GM12865 (cell line): ENCODE results near the gene MYO6.

ENCODE experiments used
- DNase-seq: peaks from one replicate; pipeline ENCODE4 v3.0.0; 2010; ENCODE audit warnings: low read depth
- H3K4me3 ChIP-seq: 2 replicates; pipeline ENCODE4 v1.5.1; 2011; ENCODE audit warnings: mild to moderate bottlenecking, low read depth, low read length, control low read depth
- CTCF ChIP-seq: IDR thresholded peaks from 2 replicates; pipeline ENCODE4 v1.5.1; 2011; ENCODE audit warnings: low read length, control low read depth, low read depth, inconsistent platforms; ENCODE audit not compliant: insufficient read depth; ENCODE audit errors: missing control alignments

MYO6 gene

DNA sequence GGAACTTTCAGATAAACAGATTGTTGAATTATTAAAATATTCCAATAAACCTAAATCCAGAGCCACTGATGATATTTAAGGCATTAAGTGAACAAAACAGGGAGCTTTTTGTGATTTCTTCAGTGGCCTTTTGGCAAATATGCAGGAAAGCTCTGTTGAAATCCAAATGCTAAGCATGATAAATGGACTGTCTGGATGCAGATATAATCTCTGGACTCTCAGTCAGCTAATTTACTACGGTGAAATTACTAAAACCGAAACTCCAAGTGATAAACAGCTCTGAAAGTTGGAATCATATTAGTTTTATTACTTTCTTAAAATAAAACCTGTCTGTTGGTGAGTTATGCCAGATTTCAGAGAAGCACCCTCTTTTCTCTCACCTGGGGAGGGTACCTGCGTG is 203.1 kb downstream of the MYO6 start:
- no peak for TF ChIP-seq CTCF
- no peak overlapping the region for H3K4me3 ChIP-seq
- no peak for DNase-seq

- DNase-seq = no peak
These were observed 214.5 kb downstream of the MYO6 start for GRCh38 chr6:75963569-75963968.

DNA sequence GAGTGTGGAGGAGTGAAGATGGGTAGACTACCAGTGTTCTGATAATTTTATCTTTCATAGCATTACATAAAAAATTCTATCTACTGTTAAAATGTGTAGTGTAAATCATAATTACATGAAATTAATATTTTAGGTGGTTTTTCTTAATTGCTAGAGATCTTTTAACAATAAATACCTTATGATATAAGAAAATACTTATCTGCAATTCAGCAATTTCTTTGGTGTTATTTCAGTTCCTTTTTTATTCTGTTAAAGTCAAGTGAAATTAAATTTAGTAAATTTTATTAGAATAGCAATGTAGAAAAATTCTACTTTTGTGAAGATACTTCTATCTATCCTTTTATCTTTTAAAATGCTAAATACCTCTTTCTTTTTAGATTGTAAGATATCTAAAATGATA is 219.1 kb downstream of the MYO6 start:
- no peak for DNase-seq
- no peak for TF ChIP-seq CTCF
- H3K4me3 ChIP-seq = no peak overlapping the region

More at GRCh38 chr6:75963569-75963968, 214.5 kb downstream of the MYO6 start:
- H3K4me3 ChIP-seq = no peak overlapping the region
- no peak for TF ChIP-seq CTCF
